GM21390 (cell line): ENCODE results near the gene ZNF384.
A peak's percentile ranks its signal among the peaks of the same experiment; 100 is the strongest.
"Not testable (repeated sequence)": the region's sequence is repeated elsewhere in the genome, so short reads cannot be mapped to it uniquely, and the experiment has no call there.

Experiments used
- ATAC-seq: cut with Tn5 transposase; IDR thresholded peaks from one replicate; pipeline ENCODE4 v1.9.1; 2021; ENCODE audit not compliant: unreplicated experiment

Gene ZNF384

DNA sequence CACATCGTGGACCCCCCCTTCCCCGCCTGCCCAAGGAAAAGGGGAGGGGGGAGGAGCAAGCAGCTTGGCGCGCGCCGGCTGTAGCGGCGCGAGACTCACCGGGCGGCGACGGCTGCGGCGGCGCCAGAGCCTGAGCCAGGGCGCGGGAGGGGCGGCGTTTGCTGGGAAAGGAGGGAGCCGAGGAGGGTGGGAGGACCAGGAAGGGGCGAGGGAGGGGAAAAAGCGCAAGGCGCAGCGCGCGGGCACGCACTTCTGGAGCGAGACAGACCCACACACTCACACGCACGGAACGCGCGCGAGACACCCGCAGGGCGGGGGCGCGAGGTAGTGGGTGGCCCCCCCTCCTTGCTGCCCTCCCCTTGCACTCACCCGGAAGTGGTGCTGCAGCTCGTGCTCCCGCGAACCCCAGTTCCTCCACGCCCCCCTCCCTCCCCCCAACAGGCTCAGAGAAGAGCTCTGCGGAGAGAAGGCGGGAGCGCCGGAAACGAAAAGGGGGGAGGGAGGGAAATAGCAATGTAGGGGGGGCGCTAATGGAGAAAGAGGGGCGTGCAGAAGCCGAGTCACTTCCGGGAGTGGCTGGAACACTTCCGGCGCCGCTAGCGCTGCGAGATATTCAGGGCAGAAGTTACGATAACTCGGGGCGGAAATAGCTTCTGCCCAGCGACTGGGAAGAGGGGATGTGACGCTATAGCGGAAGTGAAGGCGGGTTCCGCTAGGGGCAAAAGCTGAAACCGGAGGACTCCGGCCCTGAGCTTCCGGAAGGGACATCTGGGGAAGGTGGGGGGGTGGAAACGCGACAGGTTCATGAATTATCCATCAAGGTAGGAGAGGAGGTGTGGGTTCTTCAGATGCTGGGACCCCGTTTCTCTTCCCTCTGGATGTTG, at the start of gene ZNF384:
Gene ZNF384 (minus strand): TSS at position 377 of the 884 bp plus-strand sequence. CDS start 9,855 bp downstream, outside the sequence.
- ATAC-seq = peak; percentile 84

DNA sequence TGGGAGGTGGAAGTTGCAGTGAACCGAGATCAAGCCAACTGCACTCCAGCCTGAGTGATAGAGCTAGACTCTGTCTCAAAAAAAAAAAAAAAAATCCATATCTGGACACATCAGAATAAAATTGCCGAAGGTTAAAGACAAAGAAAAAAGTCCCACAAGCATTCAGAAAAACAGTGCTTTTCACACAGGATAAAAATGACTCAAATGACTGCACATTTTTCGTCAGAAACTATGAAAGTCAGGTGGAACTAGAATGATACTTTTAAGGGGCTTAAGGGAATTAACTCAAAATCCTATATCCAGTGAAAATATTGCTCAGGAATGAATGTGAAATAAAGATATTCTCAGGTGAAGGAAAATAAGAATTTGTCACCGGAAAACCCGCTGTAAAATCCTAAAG, 47.6 kb upstream of the ZNF384 start:
- no peak for ATAC-seq

DNA sequence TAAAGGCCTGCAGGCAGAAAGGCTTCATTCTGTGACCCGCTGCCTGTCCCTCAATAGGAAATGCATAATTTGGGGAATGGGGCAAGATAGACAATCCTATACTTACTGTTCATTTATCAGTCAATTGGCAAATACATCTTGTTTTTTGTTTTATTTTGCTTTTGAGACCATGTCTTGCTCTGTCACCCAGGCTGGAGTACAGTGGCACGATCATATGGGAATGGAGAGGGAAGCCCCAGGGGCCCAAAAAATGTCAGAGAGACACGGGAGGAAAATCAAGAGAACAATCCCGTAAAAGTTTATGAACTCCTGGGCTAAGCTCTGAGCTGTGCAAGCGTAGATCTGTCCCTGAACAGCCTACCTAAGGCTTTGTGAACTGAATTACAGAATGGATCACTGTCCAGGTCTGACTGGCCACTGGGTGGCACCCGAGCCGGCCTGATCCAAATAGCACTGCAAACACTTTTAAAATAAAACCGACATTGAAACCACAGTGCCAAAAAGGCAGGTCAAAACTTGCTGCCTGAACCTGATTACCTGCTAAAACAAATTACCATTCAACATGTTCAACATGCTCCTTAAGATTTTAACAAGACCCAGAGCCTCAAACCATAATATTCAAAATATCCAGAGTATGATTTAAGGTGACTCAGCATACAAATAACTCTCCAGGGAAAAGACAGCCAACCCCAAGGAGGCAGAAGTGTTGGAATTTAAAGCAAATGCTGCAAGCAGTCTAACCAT, 46.4 kb upstream of the ZNF384 start:
- no peak for ATAC-seq

DNA sequence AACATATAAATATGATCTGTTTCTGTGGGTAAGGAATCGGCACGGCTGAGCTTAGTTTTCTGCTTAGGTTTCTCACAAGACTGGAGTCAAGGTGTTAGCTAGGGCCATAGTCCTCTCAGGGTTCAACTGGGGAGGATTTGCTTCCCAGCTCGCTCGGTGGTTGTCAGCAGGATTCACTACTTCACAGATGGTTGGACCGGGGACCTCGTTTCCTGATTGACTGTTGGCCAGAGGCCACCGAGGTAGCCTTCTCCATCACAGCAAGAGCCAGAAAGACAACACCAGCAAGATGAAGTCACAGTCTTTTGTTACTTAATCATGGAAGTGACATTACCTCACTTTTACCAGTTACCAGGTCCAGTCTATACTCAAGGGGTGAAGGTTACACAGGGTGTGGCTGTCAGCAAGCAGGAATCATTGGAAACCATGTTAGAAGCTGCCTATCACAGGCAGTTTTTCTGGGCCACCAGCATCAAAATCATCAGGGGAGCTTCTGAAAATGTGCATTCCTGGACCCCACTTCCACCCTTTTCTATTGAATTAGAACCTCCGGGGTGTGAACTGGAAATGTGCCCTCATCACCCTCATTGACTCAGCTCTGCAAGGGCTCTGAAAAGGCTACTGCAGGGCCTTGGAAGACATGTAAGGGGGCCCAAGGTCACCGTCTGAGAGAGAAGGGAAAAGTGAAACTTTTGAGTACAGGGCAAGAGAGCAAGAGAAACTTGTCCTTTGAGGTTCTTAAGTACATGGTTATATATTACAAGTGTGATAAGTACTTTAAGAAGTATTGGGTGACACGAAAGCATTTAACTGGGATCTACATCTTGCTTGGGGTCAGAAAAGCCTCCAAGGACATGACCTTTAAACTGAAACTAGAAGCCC, 45.6 kb upstream of the ZNF384 start:
- no peak for ATAC-seq

DNA sequence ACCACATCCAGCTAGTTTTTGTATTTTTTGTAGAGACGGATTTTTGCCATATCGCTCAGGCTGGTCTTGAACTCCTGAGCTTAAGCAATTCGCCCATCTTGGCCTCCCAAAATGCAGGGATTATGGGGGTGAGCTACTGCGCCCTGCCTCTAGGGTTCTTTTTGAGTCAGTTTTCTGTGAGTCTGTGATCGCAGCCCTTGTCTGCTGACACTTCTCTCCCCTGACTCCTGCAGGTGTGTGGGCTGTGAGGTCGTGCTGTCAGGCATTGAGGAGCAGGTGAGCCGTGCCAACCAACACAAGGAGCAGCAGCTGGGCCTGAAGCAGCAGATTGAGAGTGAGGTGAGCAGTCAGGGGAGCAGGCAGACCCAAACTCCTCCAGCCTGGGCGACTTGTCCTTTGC, 41.0 kb upstream of the ZNF384 start:
- no peak for ATAC-seq

DNA sequence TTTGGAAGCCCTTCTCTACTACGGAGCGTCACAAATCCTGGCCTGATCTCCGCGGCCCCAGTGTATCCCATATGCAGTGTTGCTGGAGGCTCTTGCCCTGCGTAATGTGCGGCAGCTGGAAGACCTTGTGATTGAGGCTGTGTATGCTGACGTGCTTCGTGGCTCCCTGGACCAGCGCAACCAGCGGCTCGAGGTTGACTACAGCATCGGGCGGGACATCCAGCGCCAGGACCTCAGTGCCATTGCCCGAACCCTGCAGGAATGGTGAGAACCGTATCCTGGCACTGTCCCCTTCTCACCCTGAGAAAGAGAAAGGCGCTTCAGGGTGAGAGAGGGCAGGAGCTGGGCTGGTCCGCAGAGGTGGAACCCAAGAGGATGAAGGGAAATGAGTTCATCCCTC, 40.0 kb upstream of the ZNF384 start:
- no peak for ATAC-seq

DNA sequence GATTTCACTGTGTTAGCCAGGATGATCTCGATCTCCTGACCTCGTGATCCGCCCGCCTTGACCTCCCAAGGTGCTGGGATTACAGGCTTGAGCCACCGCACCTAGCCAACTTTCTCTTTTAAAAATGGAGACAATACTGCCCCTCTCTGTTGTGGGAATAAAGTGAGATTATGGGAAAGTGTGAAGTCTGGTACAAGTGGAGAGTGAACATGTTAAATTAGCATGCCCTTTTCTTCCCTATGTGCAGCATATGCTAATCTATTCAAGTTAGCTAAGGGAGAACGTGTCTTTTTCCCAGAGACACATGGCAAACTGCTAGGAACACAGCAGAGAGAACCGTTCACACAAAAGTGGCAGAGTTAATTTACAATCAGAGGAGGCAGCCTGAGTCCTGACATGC, 36.2 kb upstream of the ZNF384 start:
- no peak for ATAC-seq

DNA sequence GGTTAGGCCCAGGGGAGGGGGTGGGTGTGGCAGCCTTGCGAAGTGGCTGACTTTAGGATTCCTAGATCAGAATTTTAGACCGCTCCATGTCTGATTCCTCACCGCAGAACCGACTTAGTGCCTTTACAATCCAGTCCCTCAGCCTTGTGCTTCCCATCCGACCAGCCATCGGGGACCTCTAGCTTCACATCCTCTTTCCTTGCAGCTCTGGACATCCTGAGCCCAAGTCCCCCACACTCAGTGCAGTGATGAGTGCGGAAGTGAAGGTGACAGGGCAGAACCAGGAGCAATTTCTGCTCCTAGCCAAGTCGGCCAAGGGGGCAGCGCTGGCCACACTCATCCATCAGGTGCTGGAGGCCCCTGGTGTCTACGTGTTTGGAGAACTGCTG, 35.2 kb upstream of the ZNF384 start:
- ATAC-seq = no peak

DNA sequence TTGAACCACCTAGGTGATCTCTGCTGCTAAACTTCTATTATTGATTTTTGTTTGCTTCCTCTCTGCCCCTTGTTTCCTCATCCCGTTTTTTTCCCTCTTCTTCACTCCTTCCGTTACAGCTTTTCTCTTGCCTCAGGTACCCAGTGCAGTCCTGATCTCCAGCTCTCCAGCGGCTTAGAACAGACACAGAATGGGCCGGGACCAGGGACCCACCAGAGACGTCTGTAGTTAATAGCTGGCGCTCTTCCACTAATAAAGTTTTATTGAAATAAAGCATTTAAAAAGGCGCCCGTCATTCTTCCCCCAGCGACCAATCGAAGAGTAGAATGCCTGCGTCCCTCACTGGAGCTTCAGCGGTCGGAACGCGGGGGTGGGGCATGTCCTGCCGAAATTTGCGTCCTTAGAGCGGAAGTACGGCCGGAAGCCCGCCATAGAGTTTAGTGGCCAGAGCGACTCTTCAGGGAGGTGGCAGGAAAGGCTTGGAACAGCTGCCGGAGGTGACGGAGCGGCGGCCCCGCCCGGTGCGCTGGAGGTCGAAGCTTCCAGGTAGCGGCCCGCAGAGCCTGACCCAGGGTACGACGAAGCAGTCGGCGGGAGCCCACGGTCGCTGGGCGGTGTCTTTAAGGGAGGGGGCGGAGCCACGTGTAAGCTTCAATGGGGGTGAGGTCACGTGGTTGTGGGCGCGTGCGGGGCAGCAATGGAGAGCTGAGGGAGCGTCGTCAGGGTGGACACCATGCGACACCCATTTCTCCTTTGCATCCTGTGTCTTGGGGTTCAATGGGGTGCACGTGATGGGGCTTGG, 34.6 kb upstream of the ZNF384 start, which contains the start of gene COPS7A:
Gene COPS7A (plus strand): TSS at position 440 of the 802 bp plus-strand sequence. CDS start 611 bp downstream, outside the sequence.
- ATAC-seq = peak; percentile 93

DNA sequence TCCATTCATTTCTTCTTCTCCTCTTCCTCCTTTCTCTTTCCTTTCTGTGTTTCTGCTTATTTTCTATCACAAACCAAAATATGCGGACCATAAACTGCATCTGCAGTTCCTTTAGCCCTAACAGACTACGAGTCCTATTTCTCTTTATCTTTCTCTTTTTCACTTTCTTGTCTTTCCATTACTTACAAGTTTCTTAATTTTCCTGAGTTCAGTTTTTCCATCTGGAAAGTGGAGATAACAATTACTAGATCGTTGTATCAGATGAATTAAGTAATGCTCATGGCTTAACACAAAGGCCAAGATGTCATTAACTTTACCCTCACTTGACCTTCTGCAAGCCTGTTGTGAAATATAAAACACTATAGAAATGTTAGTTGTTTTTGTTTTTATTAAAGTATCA, 33.7 kb upstream of the ZNF384 start:
- no peak for ATAC-seq

DNA sequence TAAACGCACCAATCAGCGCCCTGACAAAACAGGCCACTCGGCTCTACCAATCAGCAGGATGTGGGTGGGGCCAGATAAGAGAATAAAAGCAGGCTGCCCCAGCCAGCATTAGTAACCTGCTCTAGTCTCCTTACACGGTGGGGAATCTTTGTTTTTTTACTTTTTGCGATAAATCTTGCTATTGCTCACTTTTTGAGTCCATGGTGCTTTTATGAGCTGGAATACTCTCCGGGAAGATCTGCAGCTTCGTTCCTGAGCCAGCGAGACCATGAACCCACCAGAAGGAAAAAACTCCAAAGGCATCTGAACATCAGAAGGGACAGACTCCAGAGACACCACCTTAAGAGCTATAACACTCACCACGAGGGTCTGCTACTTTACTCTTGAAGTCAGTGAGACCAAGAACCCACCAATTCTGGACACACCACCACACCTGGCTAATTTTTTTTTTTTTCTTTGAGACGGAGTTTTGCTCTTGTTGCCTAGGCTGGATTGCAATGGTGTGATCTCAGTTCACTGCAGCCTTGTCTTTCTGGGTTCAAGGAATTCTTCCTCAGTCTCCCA, 27.8 kb upstream of the ZNF384 start:
- no peak for ATAC-seq

DNA sequence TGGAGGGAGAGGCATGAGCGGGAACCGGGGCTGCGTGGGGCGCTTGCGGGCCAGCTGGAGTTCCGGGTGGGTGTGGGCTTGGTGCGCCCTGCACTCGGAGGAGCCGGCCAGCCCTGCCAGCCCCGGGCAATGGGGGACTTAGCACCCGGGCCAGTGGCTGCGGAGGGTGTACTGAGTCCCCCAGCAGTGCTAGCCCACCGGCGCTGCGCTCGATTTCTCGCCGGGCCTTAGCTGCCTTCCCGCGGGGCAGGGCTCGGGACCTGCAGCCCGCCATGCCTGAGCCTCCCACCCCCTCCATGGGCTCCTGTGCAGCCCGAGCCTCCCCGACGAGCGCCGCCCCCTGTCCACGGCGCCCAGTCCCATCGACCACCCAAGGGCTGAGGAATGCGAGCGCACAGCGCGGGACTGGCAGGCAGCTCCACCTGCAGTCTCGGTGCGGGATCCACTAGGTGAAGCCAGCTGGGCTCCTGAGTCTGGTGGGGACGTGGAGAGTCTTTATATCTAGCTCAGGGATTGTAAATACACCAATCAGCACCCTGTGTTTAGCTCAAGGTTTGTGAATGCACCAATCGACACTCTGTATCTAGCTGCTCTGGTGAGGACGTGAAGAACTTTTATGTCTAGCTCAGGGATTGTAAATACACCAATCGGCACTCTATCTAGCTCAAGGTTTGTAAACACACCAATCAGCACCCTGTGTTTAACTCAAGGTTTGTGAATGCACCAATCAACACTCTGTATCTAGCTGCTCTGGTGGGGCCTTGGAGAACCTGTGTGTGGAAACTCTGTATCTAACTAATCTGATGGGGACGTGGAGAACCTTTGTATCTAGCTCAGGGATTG, 27.1 kb upstream of the ZNF384 start:
- ATAC-seq = not testable (repeated sequence)

DNA sequence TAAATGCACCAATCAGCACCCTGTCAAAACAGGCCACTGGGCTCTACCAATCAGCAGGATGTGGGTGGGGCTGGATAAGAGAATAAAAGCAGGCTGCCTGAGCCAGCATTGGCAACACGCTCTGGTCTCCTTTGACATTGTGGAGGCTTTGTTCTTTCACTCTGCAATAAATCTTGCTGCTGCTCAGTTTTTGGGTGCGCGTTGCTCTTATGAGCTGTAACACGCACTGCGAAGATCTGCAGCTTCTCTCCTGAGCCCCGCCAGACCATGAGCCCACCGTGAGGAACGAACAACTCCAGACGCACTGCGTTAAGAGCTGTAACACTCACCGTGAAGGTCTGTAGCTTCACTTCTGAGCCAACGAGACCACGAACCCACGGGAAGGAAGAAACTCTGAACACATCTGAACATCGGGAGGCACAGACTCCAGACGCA, 19.8 kb upstream of the ZNF384 start:
- no peak for ATAC-seq

DNA sequence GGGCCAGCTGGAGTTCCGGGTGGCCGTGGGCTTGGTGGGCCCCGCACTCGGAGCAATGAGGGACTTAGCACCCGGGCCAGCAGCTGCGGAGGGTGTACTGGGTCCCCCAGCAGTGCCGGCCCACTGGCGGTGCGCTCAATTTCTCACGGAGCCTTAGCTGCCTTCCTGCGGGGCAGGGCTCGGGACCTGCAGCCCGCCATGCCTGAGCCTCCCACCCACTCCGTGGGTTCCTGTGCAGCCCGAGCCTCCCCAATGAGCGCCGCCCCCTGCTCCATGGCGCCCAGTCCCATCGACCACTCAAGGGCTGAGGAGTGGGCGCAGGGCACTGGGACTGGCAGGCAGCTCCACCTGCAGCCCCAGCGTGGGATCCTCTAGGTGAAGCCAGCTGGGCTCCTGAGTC, 19.2 kb upstream of the ZNF384 start:
- ATAC-seq = not testable (repeated sequence)

DNA sequence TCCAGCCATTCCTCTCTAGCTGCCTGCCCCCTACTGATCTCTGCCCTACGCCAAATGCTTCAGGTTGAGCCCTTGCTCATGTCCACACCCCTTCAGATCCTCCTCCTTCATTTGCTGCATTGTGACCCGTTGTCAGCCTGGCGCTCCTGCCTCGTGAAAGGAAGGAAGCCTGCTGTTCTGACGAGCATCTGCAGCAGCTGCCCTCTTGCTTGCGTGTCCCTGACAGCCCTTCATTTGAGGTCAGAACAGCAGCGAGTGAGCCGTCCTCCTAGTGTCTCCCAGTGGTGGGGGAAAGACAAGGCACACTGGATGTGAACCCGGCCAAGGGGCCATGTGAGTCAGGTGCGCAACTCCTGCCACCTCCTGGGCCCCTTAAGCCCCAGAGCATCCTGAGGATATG, 14.5 kb upstream of the ZNF384 start:
- ATAC-seq = no peak

DNA sequence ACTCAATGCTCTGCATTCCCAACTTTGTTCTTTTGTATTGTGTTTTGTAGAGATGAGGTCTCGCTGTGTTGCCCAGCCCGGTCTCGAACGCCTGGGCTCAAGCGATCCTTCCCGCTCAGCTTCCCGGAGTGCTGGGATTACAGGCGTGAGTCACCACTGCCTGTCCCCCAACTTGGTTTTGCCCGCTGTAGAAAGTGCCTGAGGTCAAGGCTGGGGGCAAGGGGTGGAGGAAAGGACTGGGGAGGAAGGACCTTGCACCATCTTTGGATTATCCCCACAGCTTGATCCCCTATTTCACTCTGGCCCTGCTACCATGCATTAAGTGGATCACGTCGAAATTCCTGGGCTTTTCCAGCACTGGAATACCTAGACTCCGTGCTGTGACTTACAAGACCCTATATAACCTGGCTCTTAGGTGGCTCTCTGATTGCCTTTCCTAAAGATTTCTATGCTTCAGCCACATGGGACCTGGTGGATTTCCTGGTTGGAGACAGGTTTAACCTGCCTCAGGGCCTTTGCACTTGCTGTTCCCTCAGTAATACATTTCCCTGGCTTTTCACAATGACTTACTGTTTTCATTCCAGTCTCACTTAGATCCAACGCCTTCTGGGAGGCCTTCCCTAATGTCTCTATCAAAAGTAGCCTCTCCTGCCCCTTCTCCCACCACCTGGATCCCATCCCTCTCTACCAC, 12.0 kb upstream of the ZNF384 start:
- no peak for ATAC-seq

DNA sequence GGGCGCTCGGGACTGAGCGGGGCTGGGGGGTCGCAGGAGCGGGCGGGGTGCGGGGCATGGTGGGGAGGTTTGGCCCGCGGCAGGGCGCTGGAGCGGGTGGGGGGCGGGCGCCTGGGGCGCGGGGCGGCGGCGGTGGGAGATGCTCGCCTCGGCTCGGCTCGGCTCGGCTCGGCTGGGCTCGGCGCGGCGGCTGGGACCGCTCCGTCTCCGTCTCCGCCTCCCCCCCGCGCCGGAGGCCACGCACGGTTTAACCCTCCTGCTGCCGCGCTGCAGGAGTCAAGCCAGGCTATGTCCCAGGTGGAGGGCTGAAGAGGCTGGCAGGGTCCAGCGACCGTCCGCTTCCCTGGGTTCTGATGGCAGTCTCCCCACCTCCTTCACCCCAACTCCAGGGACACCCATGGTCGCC, 11.5 kb upstream of the ZNF384 start, which contains the start of gene PIANP:
Gene PIANP (minus strand): TSS at position 170 of the 406 bp plus-strand sequence. CDS start 2,754 bp downstream, outside the sequence.
- no peak for ATAC-seq

DNA sequence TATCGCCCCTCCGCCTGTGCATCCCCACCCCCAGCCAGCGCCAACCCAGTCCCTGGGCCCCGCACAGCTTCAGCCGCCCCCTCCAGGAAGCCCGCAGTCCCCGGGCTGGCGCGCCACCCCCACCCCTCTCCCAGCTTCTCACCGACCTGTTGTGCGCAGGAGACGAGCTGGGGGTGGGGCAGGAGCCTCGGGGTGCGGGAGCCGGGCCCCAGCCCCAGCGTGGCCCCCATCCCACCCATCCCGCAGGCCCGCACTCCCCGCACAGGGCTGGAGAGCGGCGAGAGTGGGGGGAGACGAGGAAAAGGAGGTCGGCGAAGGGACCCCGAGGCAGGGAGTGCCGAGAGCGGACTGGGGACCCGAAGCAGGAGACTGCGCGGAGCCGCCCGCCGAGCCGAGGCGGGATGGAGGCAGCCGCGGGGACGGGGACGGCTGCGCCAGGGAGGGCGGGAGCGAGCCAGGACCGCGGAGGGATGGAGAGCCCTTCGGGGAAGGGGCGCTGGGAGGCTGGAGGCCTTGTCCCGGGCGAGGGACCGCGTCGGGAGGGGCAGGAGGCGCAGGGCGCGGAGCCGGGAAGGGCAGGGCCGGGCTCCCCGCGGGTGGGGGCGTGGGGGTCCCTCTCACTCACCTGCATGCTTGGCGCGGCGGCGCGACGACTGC, 10.9 kb upstream of the ZNF384 start:
- ATAC-seq = no peak
